OCI-LY3 (cell line): ENCODE measurements around the gene DIO3.

Experiments used
- H2AFZ ChIP-seq: fragments of 200-600, 300-600 bp; shearing (Covaris generic); 2 replicates; pipeline ENCODE4 v1.6.0; 2014; ENCODE audit warnings: antibody characterized with exemption, low read depth, low read length
- H3K27ac ChIP-seq: fragments of 200-600, 300-600 bp; sonication (generic); 2 replicates; pipeline ENCODE4 v1.5.1; 2014; ENCODE audit warnings: mild to moderate bottlenecking, low read length, moderate library complexity, mixed read lengths
- H3K27me3 ChIP-seq: fragments of 200-600, 300-600 bp; sonication (generic); 2 replicates; pipeline ENCODE4 v1.6.1; 2014; ENCODE audit warnings: low read depth, low read length, mixed read lengths
- H3K36me3 ChIP-seq: fragments of 200-600, 300-600 bp; sonication (generic); replicated peaks from 2 replicates; pipeline ENCODE3; 2014; ENCODE audit warnings: low read depth, low read length, mixed read lengths
- H3K4me1 ChIP-seq: fragments of 300-600, 200-600 bp; sonication (generic); 2 replicates; pipeline ENCODE4 v1.6.1; 2014; ENCODE audit warnings: low read length, mixed read lengths
- H3K4me2 ChIP-seq: fragments of 200-600, 300-600 bp; sonication (generic); 2 replicates; pipeline ENCODE4 v1.6.1; 2014; ENCODE audit warnings: low read length, mixed read lengths
- H3K4me3 ChIP-seq: fragments of 300-600, 200-600 bp; sonication (generic); 2 replicates; pipeline ENCODE4 v1.5.1; 2014; ENCODE audit warnings: antibody characterized with exemption, mild to moderate bottlenecking, low read length, moderate library complexity
- H3K79me2 ChIP-seq: fragments of 300-600, 200-600 bp; shearing (Covaris generic); 2 replicates; pipeline ENCODE4 v1.6.1; 2014; ENCODE audit warnings: mild to moderate bottlenecking, low read length, mixed read lengths
- H3K9ac ChIP-seq: fragments of 300-600, 200-600 bp; shearing (Covaris generic); 2 replicates; pipeline ENCODE4 v1.6.0; 2014; ENCODE audit warnings: mild to moderate bottlenecking, low read length, moderate library complexity
- H3K9me3 ChIP-seq: fragments of 200-600, 300-600 bp; shearing (Covaris generic); 2 replicates; pipeline ENCODE4 v1.6.1; 2014; ENCODE audit warnings: low read length, mixed read lengths; ENCODE audit not compliant: insufficient read depth
- H4K20me1 ChIP-seq: fragments of 200-600, 300-600 bp; sonication (generic); 2 replicates; pipeline ENCODE4 v1.6.1; 2016; ENCODE audit warnings: low read length, mixed read lengths; ENCODE audit not compliant: insufficient read depth
- CTCF ChIP-seq: fragments of 200-600, 300-600 bp; sonication (generic); IDR thresholded peaks from 2 replicates; pipeline ENCODE4 v1.5.1; 2014; ENCODE audit warnings: antibody characterized with exemption, low read length, low read depth
- EZH2phosphoT487 ChIP-seq: fragments of 200-600 bp; shearing (Covaris generic); IDR thresholded peaks from 2 replicates; pipeline ENCODE4 v1.6.1; 2018; ENCODE audit warnings: antibody characterized with exemption, mixed run types, low read depth

DIO3 gene

GRCh38 chr14:101561145-101561896 is at the start of gene DIO3:
TSS of gene DIO3 (plus strand) at chr14:101561495.
- H3K27me3 ChIP-seq = no peaks in the 10 kb centered on the region
- no peaks in the 10 kb centered on the region for H3K79me2 ChIP-seq
- H3K4me3 ChIP-seq = no peak within 1 kb of the TSS
- no peak within 1 kb of the TSS for H3K9ac ChIP-seq
- H2AFZ ChIP-seq = no peak within 1 kb of the TSS
- no peaks in the 10 kb centered on the region for H3K36me3 ChIP-seq
- H3K4me1 ChIP-seq = no peaks in the 10 kb centered on the region
- TF ChIP-seq EZH2phosphoT487 = no peak
- no peak for TF ChIP-seq CTCF
- H3K4me2 ChIP-seq = no peak within 1 kb of the TSS
- H3K27ac ChIP-seq = no peak within 1 kb of the TSS
- H4K20me1 ChIP-seq = no peaks in the 10 kb centered on the region
- peaks cover 6% of the 10 kb centered on the region; the same call in 1 of the 2 replicates for H3K9me3 ChIP-seq

- Histone ChIP-seq H3K4me1 (no peaks in the 10 kb centered on the region), H3K9ac (no peak overlapping the region), H3K36me3 (no peaks in the 10 kb centered on the region), H3K27ac (no peak overlapping the region), H3K79me2 (no peaks in the 10 kb centered on the region), H3K4me2 (no peak overlapping the region), H3K9me3 (no peaks in the 10 kb centered on the region), H3K4me3 (no peak overlapping the region), H4K20me1 (no peaks in the 10 kb centered on the region), H3K27me3 (no peaks in the 10 kb centered on the region), H2AFZ (no peak overlapping the region)
- TF ChIP-seq CTCF (no peak), EZH2phosphoT487 (no peak)
These were observed 49.5 kb upstream of the DIO3 start for GRCh38 chr14:101511620-101512375.

- TF ChIP-seq CTCF = no peak
- Histone ChIP-seq H3K79me2 (no peaks in the 10 kb centered on the region), H3K27ac (no peak overlapping the region), H3K4me1 (no peaks in the 10 kb centered on the region), H4K20me1 (no peaks in the 10 kb centered on the region), H3K36me3 (no peaks in the 10 kb centered on the region), H3K9ac (no peak overlapping the region), H3K9me3 (no peaks in the 10 kb centered on the region), H2AFZ (no peak overlapping the region), H3K4me3 (no peak overlapping the region), H3K27me3 (no peaks in the 10 kb centered on the region), H3K4me2 (no peak overlapping the region)
These were observed 49.0 kb upstream of the DIO3 start for GRCh38 chr14:101512376-101512695.

- TF ChIP-seq CTCF (no peak), EZH2phosphoT487 (no peak)
- H3K79me2 ChIP-seq = no peaks in the 10 kb centered on the region
- H3K9ac ChIP-seq = no peak overlapping the region
- H3K4me3 ChIP-seq = no peak overlapping the region
- no peaks in the 10 kb centered on the region for H3K9me3 ChIP-seq
- H3K4me2 ChIP-seq = no peak overlapping the region
- H3K36me3 ChIP-seq = no peaks in the 10 kb centered on the region
- H3K27me3 ChIP-seq = no peaks in the 10 kb centered on the region
- no peak overlapping the region for H3K27ac ChIP-seq
- no peaks in the 10 kb centered on the region for H3K4me1 ChIP-seq
- no peak overlapping the region for H2AFZ ChIP-seq
- H4K20me1 ChIP-seq = no peaks in the 10 kb centered on the region
These were observed 47.2 kb upstream of the DIO3 start for GRCh38 chr14:101514136-101514535.
